H1 (cell line): ENCODE data around the gene NBPF3. TPM values are rescaled to one million over a fixed set of nuclear protein-coding genes. Genes with fewer than 3 reads are reported as not detected.
"Not testable (repeated sequence)": the region's sequence is repeated elsewhere in the genome, so short reads cannot be mapped to it uniquely, and the experiment has no call there.

ENCODE experiments used
- CTCF ChIA-PET: fragments of 300-600 bp; sonication (Branson Sonifier 250); formaldehyde crosslinking; loops from one replicate; lab custom pipeline; 2021; ENCODE audit not compliant: partially characterized antibody; lab: Charles Lee
- POLR2A ChIA-PET: fragments of 300-600 bp; sonication (Branson Sonifier 250); formaldehyde crosslinking; loops from one replicate; lab custom pipeline; 2021; ENCODE audit warnings: inconsistent platforms; ENCODE audit not compliant: partially characterized antibody; lab: Charles Lee
- DNase-seq, 2 experiments: peaks; one replicate each; pipeline versions ENCODE4 v3.0.0 to v3.0.0-alpha.2; 2010 to 2022; ENCODE audit warnings: low spot score in 2 of 2, low read depth in 1 of 2, mixed read lengths in 1 of 2
- FAIRE-seq: peaks from 2 replicates; lab custom pipeline; 2011; peaks lifted over from hg19 to GRCh38; lab: Jason Lieb, UNC
- H2AFZ ChIP-seq: 2 replicates; pipeline ENCODE4 v1.8.1; 2012; ENCODE audit warnings: low read length, inconsistent platforms
- H2AK5ac ChIP-seq: 2 replicates; pipeline ENCODE4 v1.6.1; 2013; ENCODE audit warnings: low read depth, low read length
- H2BK120ac ChIP-seq: replicated peaks from 2 replicates; pipeline ENCODE3; 2013; ENCODE audit warnings: low read depth, low read length, inconsistent platforms
- H2BK12ac ChIP-seq: 2 replicates; pipeline ENCODE4 v1.6.1; 2013; ENCODE audit warnings: low read depth, low read length
- H2BK15ac ChIP-seq: 2 replicates; pipeline ENCODE4 v1.6.1; 2013; ENCODE audit warnings: low read length
- H2BK20ac ChIP-seq: 2 replicates; pipeline ENCODE4 v1.6.1; 2013; ENCODE audit warnings: low read length
- H2BK5ac ChIP-seq: 2 replicates; pipeline ENCODE4 v1.6.1; 2013; ENCODE audit warnings: low read depth, low read length
- H3K14ac ChIP-seq: 2 replicates; pipeline ENCODE4 v1.6.1; 2013; ENCODE audit warnings: inconsistent platforms; ENCODE audit not compliant: insufficient read length
- H3K18ac ChIP-seq: 2 replicates; pipeline ENCODE4 v1.6.1; 2013; ENCODE audit warnings: low read length; ENCODE audit errors: extremely low read depth
- H3K23ac ChIP-seq: 2 replicates; pipeline ENCODE4 v1.6.1; 2013; ENCODE audit warnings: inconsistent platforms; ENCODE audit not compliant: insufficient read length
- H3K23me2 ChIP-seq: 2 replicates; pipeline ENCODE4 v1.6.1; 2013; ENCODE audit warnings: low read depth, low read length
- H3K27ac ChIP-seq: 2 replicates; pipeline ENCODE4 v1.6.1; 2011; ENCODE audit warnings: low read depth, low read length, inconsistent platforms
- H3K27me3 ChIP-seq, 4 experiments: replicated peaks in 1 of 4; 1 replicate in 1 of 4; 2 replicates in 3 of 4; pipeline versions ENCODE4 v1.6.1 to v1.8.1; 2011 to 2013; ENCODE audit warnings: low read length in 3 of 4, mild to moderate bottlenecking in 3 of 4, inconsistent platforms in 2 of 4, mixed read lengths in 2 of 4, moderate library complexity in 1 of 4; ENCODE audit not compliant: control insufficient read depth in 3 of 4, insufficient read depth in 3 of 4; ENCODE audit errors: extremely low read depth in 1 of 4
- H3K36me3 ChIP-seq, 4 experiments: 2 replicates each; pipeline versions ENCODE4 v1.6.1 to v1.8.1; 2011 to 2013; ENCODE audit warnings: mild to moderate bottlenecking in 4 of 4, low read length in 3 of 4, moderate library complexity in 2 of 4, control low read depth in 1 of 4, inconsistent platforms in 1 of 4; ENCODE audit not compliant: insufficient read depth in 4 of 4, control insufficient read depth in 2 of 4
- H3K4ac ChIP-seq: replicated peaks from 2 replicates; pipeline ENCODE3; 2013; ENCODE audit warnings: low read length, low read depth, mixed read lengths, inconsistent platforms; ENCODE audit not compliant: insufficient read length
- H3K4me1 ChIP-seq, 4 experiments: replicated peaks in 1 of 4; 1 replicate in 1 of 4; 2 replicates in 3 of 4; pipeline versions ENCODE4 v1.6.1 to v1.8.1; 2011 to 2013; ENCODE audit warnings: low read length in 3 of 4, inconsistent platforms in 2 of 4, mixed read lengths in 1 of 4; ENCODE audit not compliant: insufficient read depth in 4 of 4, control insufficient read depth in 3 of 4
- H3K4me2 ChIP-seq, 2 experiments: 2 replicates each; pipeline versions ENCODE4 v1.6.1 to v1.8.1; 2011 to 2013; ENCODE audit warnings: low read depth in 2 of 2, low read length in 2 of 2, control low read depth in 1 of 2, inconsistent platforms in 1 of 2, mild to moderate bottlenecking in 1 of 2; ENCODE audit not compliant: insufficient read depth in 1 of 2
- H3K4me3 ChIP-seq, 4 experiments: fragments of 200-600, 300-600 bp in 1 of 4; sonication (generic), shearing (Covaris generic), sonication (Bioruptor Twin) in 1 of 4; 2 replicates each; pipeline versions ENCODE4 v1.5.1 to v1.8.1; 2011 to 2016; ENCODE audit warnings: low read length in 4 of 4, low read depth in 3 of 4, control low read depth in 2 of 4, inconsistent platforms in 2 of 4, mild to moderate bottlenecking in 2 of 4, mixed read lengths in 1 of 4, moderate library complexity in 1 of 4; ENCODE audit not compliant: insufficient read depth in 2 of 4; ENCODE audit errors: extremely low read depth in 1 of 4
- H3K56ac ChIP-seq: replicated peaks from 2 replicates; pipeline ENCODE3; 2013; ENCODE audit warnings: low read depth, mild to moderate bottlenecking, mixed read lengths, low read length, inconsistent platforms; ENCODE audit not compliant: insufficient read length
- H3K79me1 ChIP-seq: 2 replicates; pipeline ENCODE4 v1.6.1; 2013; ENCODE audit warnings: low read depth, low read length, control low read depth
- H3K79me2 ChIP-seq, 2 experiments: 2 replicates each; pipeline versions ENCODE4 v1.6.1 to v1.8.1; 2012 to 2013; ENCODE audit warnings: low read length in 2 of 2, mild to moderate bottlenecking in 2 of 2, inconsistent platforms in 1 of 2; ENCODE audit not compliant: insufficient read depth in 2 of 2, control insufficient read depth in 1 of 2
- H3K9ac ChIP-seq, 4 experiments: replicated peaks in 1 of 4; 1 replicate in 1 of 4; 2 replicates in 3 of 4; pipeline versions ENCODE4 v1.6.1 to v1.8.1; 2011 to 2013; ENCODE audit warnings: low read depth in 3 of 4, low read length in 3 of 4, control low read depth in 2 of 4, mild to moderate bottlenecking in 2 of 4, moderate library complexity in 2 of 4, inconsistent platforms in 1 of 4; ENCODE audit errors: extremely low read depth in 1 of 4
- H3K9me3 ChIP-seq, 2 experiments: 2 replicates each; pipeline versions ENCODE4 v1.6.1 to v1.8.1; 2012 to 2013; ENCODE audit warnings: mild to moderate bottlenecking in 2 of 2, moderate library complexity in 2 of 2, control low read depth in 1 of 2, inconsistent platforms in 1 of 2, low read depth in 1 of 2, low read length in 1 of 2, mixed read lengths in 1 of 2; ENCODE audit not compliant: insufficient read depth in 2 of 2
- H4K20me1 ChIP-seq, 2 experiments: replicated peaks in 1 of 2; 2 replicates each; pipeline versions ENCODE3 to v1.8.1; 2011 to 2013; ENCODE audit warnings: inconsistent platforms in 2 of 2, low read length in 2 of 2, mild to moderate bottlenecking in 1 of 2; ENCODE audit not compliant: insufficient read depth in 2 of 2, control insufficient read depth in 1 of 2
- H4K5ac ChIP-seq: 2 replicates; pipeline ENCODE4 v1.6.1; 2013; ENCODE audit warnings: low read length, low read depth, mixed read lengths, inconsistent platforms; ENCODE audit not compliant: insufficient read length
- H4K8ac ChIP-seq: 2 replicates; pipeline ENCODE4 v1.8.0; 2013; ENCODE audit warnings: mild to moderate bottlenecking, moderate library complexity, low read length, inconsistent platforms; ENCODE audit not compliant: insufficient read depth; ENCODE audit errors: extremely low read depth
- H4K91ac ChIP-seq: replicated peaks from 2 replicates; pipeline ENCODE3; 2013; ENCODE audit warnings: low read length, mixed read lengths, inconsistent platforms; ENCODE audit not compliant: insufficient read length
- KDM4A ChIP-seq: IDR thresholded peaks from one replicate; pipeline ENCODE4 v1.7.1; 2012; ENCODE audit warnings: low read depth, mild to moderate bottlenecking, moderate library complexity, low read length, inconsistent platforms; ENCODE audit not compliant: severe bottlenecking
- WGBS, 2 experiments: shearing (Covaris generic) in 1 of 2; methylation state at CpG; one replicate each; pipeline versions ENCODE4 v1.1.6 to v1.1.7; 2013 to 2015; ENCODE audit warnings: low lambda C conversion rate in 2 of 2, mixed read lengths in 2 of 2, inconsistent platforms in 1 of 2, low coverage in 1 of 2, missing lambda C conversion rate in 1 of 2; ENCODE audit not compliant: insufficient replicate concordance in 2 of 2, insufficient coverage in 1 of 2, insufficient read length in 1 of 2; ENCODE audit errors: extremely low coverage in 1 of 2, missing lambda C conversion rate in 1 of 2; 5-methylcytosine and 5-hydroxymethylcytosine counted together
- polyA plus RNA-seq, 7 experiments: library from polyadenylated mRNA; depleted of rRNA in 3 of 7; stranded (reverse) in 5 of 7; unstranded in 2 of 7; fragments of >200 nt in 5 of 7; fragments of 200-250 nt in 2 of 7; gene quantifications; 1 replicate in 5 of 7; 2 replicates in 1 of 7; 4 replicates in 1 of 7; pipeline versions ENCODE4 v1.2.1 to v1.2.3, GENCODE V29; 2011 to 2013; ENCODE audit warnings: missing spikeins in 2 of 7, mixed read lengths in 2 of 7
- total RNA-seq: library from RNA; stranded (reverse); fragmentation: NEBNext Ultra II Directional; extraction: Animal tissue kit (Norgen Biotek cat#: 25700); gene quantifications from 2 replicates; pipeline ENCODE4 v1.2.1, GENCODE V29; 2021

Gene NBPF3
- total and polyA plus RNA-seq, 2 of the 8 experiments (the other 6 are each of a cell fraction or from before 2014, with no cell fraction given) = 3.8 to 4.3 TPM

GRCh38 chr1:21440630-21441125 lies 741 bp downstream of the NBPF3 start:
- POLR2A ChIA-PET, H2BK5ac ChIP-seq, H3K79me1 ChIP-seq, H3K27ac ChIP-seq, H3K4ac ChIP-seq, FAIRE-seq, H3K4me1 ChIP-seq, H3K23ac ChIP-seq, H4K20me1 ChIP-seq, H3K79me2 ChIP-seq: not testable (repeated sequence)
- 18% methylated on average over 21 of the region's 21 CpGs; no CpG with 5 or more reads in 1 of the 2 experiments for WGBS, 2 experiments
- H3K4me2 ChIP-seq = peak overlapping the region; percentile 67 to 86
- DNase-seq = peak in 1 of 2 experiments; percentile 61
- peak overlapping the region; percentile 78 for H2BK120ac ChIP-seq
- CTCF ChIA-PET = interaction anchor here (0.6 to 2.3 kb wide), 6 partner anchors 10 to 224 kb away, joined by 3 to 5 read pairs (median 4); no protein-coding TSS in a partner anchor
- peaks cover 0 to 26% (median 16%) of the 10 kb centered on the region in 4 experiments; a peak in 6 of 7 replicates for H3K27me3 ChIP-seq
- H2AFZ ChIP-seq = 0 out of 2 replicates have a peak overlapping the region, but pooled peaks have one; percentile 1
- TF ChIP-seq KDM4A = peak; percentile 5
- TF ChIP-seq, all 59 proteins: peak for 1; not testable (repeated sequence) for 58
- Histone ChIP-seq H3K4me3 (peak overlapping the region; percentile 44 to 72 (median 53)), H3K9ac (peak overlapping the region in 1 of 4 experiments; percentile 20; a peak in 1 of 7 replicates), H3K23me2 (peaks cover 10% of the 10 kb centered on the region; the same call in 1 of the 2 replicates), H2BK20ac (0 out of 2 replicates have a peak overlapping the region, but pooled peaks have one; percentile 72)
- not testable (repeated sequence) for H2BK12ac ChIP-seq, H3K9me3 ChIP-seq, H4K91ac ChIP-seq, H4K5ac ChIP-seq, H4K8ac ChIP-seq, H2BK15ac ChIP-seq, H3K14ac ChIP-seq, H3K18ac ChIP-seq, H3K56ac ChIP-seq, H3K36me3 ChIP-seq, H2AK5ac ChIP-seq
